ENCODE data around the gene USP6NL.
A peak's percentile ranks its signal among the peaks of the same experiment; 100 is the strongest.

USP6NL gene

DNA sequence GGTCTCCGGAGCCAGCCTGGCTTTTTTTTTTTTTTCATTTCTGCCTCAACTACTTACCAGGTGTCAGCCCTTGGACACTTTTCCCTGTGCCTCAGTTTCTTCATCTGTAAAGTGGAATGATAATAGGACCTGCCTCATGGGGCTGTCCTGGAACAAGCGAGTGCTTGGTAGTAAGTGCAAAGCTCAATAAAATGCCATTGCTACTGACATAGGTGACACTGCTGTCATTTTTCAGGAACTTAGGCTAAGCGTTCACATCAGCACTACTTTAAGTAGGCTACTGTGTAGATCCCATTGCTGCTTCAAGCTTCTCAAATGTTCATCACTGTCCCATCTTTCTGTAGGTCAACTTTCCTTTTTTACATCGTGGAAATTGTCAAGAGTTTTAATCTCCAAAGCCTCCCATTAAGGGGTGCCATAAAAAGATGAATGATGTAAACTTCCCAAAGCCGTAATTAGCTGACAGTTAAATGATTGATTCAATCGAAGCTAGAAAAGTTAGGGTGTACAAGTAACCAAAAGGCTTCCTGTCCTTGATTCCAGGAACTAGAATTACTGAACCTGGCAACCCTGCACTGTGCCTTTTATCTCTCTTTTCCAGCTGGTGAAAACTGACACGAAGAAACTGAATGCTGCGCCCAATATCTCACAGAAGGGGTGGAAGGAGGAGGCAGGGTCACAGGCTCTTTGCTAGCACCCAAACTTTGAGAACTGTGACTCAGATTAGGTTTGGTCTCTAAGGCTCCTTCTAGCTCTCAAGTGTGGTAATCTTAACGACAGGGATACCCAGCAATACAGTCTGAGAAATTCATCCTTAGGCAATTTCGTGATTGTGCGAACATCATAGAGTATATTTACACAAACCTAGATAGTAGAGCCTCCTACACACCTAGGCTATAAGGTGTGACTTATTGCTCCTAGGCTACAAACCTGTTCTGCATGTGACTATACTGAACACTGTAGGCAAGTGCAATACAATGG is 861 bp upstream of the USP6NL start:
- no peaks in the 10 kb centered on the region for H3K27me3 ChIP-seq (ENCODE audit: low read depth, low read length)
- peak overlapping the region; percentile 71 for H3K27ac ChIP-seq (ENCODE audit: low read length)
- peak overlapping the region; percentile 70 to 78 for H3K4me3 ChIP-seq (ENCODE audit: low read depth in 1 of 2, low read length in 2 of 2)
- H3K36me3 ChIP-seq (ENCODE audit: control insufficient read depth in 1 of 2, insufficient read depth in 2 of 2, low read length in 2 of 2): no peaks in the 10 kb centered on the region
- H3K4me1 ChIP-seq (ENCODE audit: control insufficient read depth in 1 of 2, insufficient read depth in 2 of 2, low read length in 2 of 2): peaks cover 3 to 6% of the 10 kb centered on the region in 2 donors
- H3K9me3 ChIP-seq (ENCODE audit: control insufficient read depth in 1 of 2, low read length in 2 of 2): peaks cover 1 to 2% of the 10 kb centered on the region in 2 donors

DNA sequence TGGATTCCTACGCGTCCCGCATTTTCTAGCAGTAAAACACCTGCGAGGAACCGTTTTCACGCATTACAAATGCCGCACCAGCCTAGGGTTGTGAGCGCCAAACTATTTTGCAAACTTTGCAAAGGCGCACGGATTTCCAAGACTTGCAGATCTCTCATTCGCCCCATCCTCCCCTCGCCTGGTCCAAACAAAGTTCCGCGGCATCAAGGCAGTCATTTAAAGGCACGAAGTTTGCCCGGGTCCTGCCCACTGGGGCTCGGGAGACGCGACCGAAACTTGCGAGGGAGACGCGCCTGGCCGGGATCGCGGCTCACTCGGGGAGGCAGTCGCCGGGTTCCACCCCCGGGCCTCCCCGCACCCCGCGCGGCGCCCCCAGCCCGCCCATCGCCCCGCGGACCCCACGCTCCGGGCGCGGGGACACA is 613 bp downstream of the USP6NL start:
- Histone ChIP-seq H3K27me3 (ENCODE audit: low read depth, low read length) (no peaks in the 10 kb centered on the region), H3K27ac (ENCODE audit: low read length) (peak overlapping the region; percentile 84), H3K9me3 (ENCODE audit: control insufficient read depth in 1 of 2, low read length in 2 of 2) (no peaks in the 10 kb centered on the region), H3K4me3 (ENCODE audit: low read depth in 1 of 2, low read length in 2 of 2) (peak overlapping the region; percentile 78 to 93), H3K36me3 (ENCODE audit: control insufficient read depth in 1 of 2, insufficient read depth in 2 of 2, low read length in 2 of 2) (no peaks in the 10 kb centered on the region), H3K4me1 (ENCODE audit: control insufficient read depth in 1 of 2, insufficient read depth in 2 of 2, low read length in 2 of 2) (peaks cover 3 to 6% of the 10 kb centered on the region in 2 donors)

DNA sequence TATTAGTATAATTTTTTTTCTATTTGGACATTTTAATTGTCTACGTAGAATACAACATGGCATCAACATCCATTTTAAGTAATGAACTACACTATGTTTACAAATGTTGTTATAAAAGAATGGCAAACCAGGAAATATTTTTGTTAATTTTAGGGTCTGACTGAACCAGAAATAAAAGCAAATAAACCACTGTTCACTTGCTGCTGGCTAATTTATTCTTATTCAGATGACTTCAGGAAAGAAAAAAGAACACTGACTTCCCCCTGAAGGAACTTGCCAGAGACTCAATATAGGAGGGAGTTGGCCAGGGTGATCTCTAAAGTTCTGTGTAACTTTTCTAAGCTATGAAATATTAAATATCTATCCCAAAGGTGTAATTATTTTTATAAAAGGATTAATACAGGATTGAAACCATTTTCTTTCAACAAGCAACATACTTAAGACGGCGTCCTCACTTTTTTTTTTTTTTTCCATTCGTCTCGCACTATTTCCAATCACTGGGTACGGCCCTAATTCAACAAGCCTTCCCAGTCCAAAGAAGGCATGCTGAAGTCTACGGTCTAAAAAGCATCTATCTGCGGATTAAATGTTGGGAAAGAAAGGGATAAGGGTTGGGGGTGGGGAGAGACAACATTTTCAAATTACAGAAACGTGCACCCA is 1.2 kb downstream of the USP6NL start:
- Histone ChIP-seq H3K4me1 (ENCODE audit: control insufficient read depth in 1 of 2, insufficient read depth in 2 of 2, low read length in 2 of 2) (peaks cover 3 to 6% of the 10 kb centered on the region in 2 donors), H3K27ac (ENCODE audit: low read length) (peak overlapping the region; percentile 84), H3K36me3 (ENCODE audit: control insufficient read depth in 1 of 2, insufficient read depth in 2 of 2, low read length in 2 of 2) (no peaks in the 10 kb centered on the region), H3K27me3 (ENCODE audit: low read depth, low read length) (no peaks in the 10 kb centered on the region), H3K9me3 (ENCODE audit: control insufficient read depth in 1 of 2, low read length in 2 of 2) (no peaks in the 10 kb centered on the region), H3K4me3 (ENCODE audit: low read depth in 1 of 2, low read length in 2 of 2) (peak overlapping the region; percentile 78 to 93)

DNA sequence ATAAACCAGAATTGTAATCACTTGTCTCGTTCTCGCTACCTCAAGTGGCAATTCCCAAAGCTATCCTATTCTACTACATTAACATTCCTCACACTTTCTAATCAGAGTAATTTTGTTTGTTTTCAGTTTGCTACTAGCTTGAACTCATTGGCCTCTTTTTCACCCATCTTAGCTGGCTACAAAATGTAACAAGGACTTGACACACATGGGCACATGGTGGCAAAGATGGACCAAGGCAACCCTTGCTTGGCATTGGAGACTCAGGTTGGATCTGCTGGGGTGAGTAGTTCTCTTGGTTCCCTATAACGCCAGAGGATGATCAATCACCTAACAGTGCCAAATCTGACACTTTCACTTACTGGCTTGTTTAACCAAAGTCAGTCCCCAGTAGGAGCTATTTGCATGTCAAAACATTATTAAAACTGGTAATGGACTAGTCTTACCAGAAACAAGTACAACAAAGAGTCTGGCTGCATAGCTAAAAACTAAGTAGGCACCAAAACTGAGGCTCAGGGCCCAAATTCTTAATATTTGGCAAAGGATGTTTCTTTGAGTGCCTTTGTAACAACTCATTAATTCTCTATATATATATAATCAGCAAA is 1.9 kb downstream of the USP6NL start:
- H3K4me3 ChIP-seq (ENCODE audit: low read depth in 1 of 2, low read length in 2 of 2): peak overlapping the region in 1 of 2 donors; percentile 5
- H3K9me3 ChIP-seq (ENCODE audit: control insufficient read depth in 1 of 2, low read length in 2 of 2): no peaks in the 10 kb centered on the region
- H3K4me1 ChIP-seq (ENCODE audit: control insufficient read depth in 1 of 2, insufficient read depth in 2 of 2, low read length in 2 of 2): peaks cover 3 to 6% of the 10 kb centered on the region in 2 donors
- H3K36me3 ChIP-seq (ENCODE audit: control insufficient read depth in 1 of 2, insufficient read depth in 2 of 2, low read length in 2 of 2): no peaks in the 10 kb centered on the region
- H3K27ac ChIP-seq (ENCODE audit: low read length): no peak overlapping the region
- H3K27me3 ChIP-seq (ENCODE audit: low read depth, low read length): no peaks in the 10 kb centered on the region

DNA sequence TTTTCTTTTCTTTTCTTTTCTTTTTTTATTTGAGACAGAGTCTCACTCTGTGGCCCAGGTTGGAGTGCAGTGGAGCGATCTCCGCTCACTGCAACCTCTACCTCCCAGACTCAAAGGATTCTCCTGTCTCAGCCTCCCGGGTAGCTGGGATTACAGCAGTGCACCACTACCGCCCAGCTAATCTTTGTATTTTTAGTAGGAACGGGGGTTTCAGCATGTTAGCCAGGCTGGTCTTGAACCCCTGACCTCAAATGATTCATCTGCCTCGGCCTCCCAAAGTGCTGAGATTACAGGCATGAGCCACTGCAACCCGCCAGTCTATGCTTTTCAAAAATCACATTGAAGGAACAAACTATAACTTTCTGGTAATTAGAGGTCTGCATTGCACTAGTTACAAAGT is 2.4 kb downstream of the USP6NL start:
- H3K27me3 ChIP-seq (ENCODE audit: low read depth, low read length): no peaks in the 10 kb centered on the region
- no peaks in the 10 kb centered on the region for H3K9me3 ChIP-seq (ENCODE audit: control insufficient read depth in 1 of 2, low read length in 2 of 2)
- no peaks in the 10 kb centered on the region for H3K36me3 ChIP-seq (ENCODE audit: control insufficient read depth in 1 of 2, insufficient read depth in 2 of 2, low read length in 2 of 2)
- H3K27ac ChIP-seq (ENCODE audit: low read length): no peak overlapping the region
- H3K4me1 ChIP-seq (ENCODE audit: control insufficient read depth in 1 of 2, insufficient read depth in 2 of 2, low read length in 2 of 2): peaks cover 3 to 6% of the 10 kb centered on the region in 2 donors
- H3K4me3 ChIP-seq (ENCODE audit: low read depth in 1 of 2, low read length in 2 of 2): no peak overlapping the region

DNA sequence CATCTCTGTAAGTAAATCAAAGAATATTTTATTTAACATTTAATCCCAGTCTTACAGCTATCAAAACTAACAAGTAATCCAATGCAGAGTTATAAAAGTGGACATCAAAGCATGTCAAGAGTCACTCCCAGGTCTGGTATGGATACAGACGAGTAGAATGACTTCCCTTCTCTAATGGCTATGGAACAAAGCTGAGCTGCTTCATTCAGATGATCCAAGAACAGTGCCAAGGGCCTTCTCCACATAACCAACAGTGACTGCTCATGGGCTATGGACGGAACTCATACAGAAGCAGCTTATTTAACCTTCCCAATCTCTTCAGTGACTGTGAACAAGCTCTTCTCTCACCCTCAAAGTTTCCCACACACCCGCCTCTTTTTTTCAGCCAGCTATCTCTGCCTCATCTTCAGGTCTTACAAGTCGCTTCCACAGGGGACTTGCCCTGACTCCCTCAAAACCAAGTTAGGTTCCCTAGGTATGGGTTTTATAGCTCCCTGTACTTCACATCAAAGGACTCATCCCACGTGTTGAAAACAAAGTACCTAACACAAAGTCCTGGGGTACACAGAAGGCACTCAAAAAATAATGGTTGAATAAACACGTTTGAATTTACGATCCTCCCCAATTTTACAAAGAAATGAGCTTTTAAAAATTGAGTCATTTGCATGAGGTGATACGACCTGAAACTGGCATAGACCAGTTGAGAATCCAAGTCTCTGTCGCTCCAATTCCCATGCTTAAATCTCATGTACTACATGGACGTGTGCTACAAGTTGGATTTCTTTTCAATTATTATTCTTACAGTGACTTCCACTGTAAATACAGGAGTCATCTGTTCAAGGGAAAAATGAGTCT is 3.1 kb downstream of the USP6NL start:
- Histone ChIP-seq H3K9me3 (ENCODE audit: control insufficient read depth in 1 of 2, low read length in 2 of 2) (no peaks in the 10 kb centered on the region), H3K4me3 (ENCODE audit: low read depth in 1 of 2, low read length in 2 of 2) (no peak overlapping the region), H3K4me1 (ENCODE audit: control insufficient read depth in 1 of 2, insufficient read depth in 2 of 2, low read length in 2 of 2) (peaks cover 3 to 6% of the 10 kb centered on the region in 2 donors), H3K27ac (ENCODE audit: low read length) (no peak overlapping the region), H3K27me3 (ENCODE audit: low read depth, low read length) (no peaks in the 10 kb centered on the region), H3K36me3 (ENCODE audit: control insufficient read depth in 1 of 2, insufficient read depth in 2 of 2, low read length in 2 of 2) (no peaks in the 10 kb centered on the region)

DNA sequence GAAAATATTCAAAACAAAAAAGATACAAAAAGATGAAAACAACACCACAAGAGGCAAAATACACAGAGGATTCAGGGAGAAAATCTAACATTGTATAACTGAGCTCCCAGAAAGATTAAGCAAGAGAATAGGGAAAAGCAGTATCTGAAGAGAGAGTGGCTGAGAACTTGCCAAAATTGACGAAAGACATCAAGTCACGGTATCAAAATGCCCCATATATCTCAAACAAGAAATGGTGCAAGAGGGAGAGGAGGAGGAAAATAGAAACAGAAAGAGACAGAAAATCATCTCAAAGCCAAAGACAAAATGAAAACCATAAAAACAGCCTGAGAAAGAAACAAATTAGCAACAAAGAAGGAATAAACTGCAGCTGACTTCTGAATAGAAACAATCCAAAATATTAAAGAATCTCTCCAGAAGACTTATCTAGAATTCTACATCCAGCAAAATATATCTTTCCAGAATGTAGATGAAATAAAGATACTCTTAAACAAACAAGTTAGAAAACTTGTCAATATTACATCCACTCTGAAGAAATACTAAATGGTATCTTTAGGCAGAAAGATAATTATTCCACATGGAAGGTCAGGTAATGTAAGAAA is 5.5 kb downstream of the USP6NL start:
- Histone ChIP-seq H3K4me3 (ENCODE audit: low read depth in 1 of 2, low read length in 2 of 2) (no peak overlapping the region), H3K36me3 (ENCODE audit: control insufficient read depth in 1 of 2, insufficient read depth in 2 of 2, low read length in 2 of 2) (no peaks in the 10 kb centered on the region), H3K27me3 (ENCODE audit: low read depth, low read length) (no peaks in the 10 kb centered on the region), H3K4me1 (ENCODE audit: control insufficient read depth in 1 of 2, insufficient read depth in 2 of 2, low read length in 2 of 2) (peaks cover 3 to 6% of the 10 kb centered on the region in 2 donors), H3K27ac (ENCODE audit: low read length) (no peak overlapping the region), H3K9me3 (ENCODE audit: control insufficient read depth in 1 of 2, low read length in 2 of 2) (no peaks in the 10 kb centered on the region)

DNA sequence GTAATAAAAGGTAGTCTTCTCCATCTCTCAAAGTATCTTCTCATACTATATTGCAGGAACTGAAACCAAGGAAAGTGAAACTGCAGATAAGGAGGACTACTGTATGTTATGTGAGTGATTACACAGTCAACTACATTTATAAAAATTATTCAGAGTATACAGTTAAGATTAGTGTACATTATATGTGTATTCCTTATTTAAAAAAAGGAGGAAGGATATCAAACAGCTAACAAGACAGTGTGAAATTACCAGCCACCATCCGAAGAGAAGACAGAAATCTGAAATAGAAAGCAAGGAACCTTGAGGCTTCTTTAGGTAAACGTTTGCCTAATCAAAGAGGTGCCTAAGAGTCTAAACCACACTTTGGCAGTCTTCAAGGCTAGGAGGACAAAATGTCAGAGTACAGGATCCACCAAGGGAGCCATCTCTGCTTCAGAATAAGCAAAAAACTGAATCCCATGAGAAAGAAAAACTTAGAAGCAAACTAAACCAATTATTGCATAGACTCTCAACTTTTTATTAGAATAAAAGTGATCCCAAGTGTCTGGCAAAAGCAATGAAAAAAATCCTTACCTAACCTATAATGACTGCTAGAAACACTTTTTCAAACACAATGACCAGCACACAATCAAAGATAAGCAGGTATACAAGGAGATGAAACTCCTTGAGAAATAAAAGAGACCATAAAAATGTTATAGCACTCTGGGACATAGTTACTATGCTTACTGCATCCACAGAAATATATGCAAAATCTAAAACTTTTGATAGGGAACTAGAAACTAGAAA is 6.4 kb downstream of the USP6NL start:
- H3K36me3 ChIP-seq (ENCODE audit: control insufficient read depth in 1 of 2, insufficient read depth in 2 of 2, low read length in 2 of 2): no peaks in the 10 kb centered on the region
- H3K4me3 ChIP-seq (ENCODE audit: low read depth in 1 of 2, low read length in 2 of 2): peak overlapping the region in 1 of 2 donors; percentile 19
- H3K9me3 ChIP-seq (ENCODE audit: control insufficient read depth in 1 of 2, low read length in 2 of 2): no peaks in the 10 kb centered on the region
- H3K27me3 ChIP-seq (ENCODE audit: low read depth, low read length): no peaks in the 10 kb centered on the region
- peaks cover 3 to 6% of the 10 kb centered on the region in 2 donors for H3K4me1 ChIP-seq (ENCODE audit: control insufficient read depth in 1 of 2, insufficient read depth in 2 of 2, low read length in 2 of 2)
- no peak overlapping the region for H3K27ac ChIP-seq (ENCODE audit: low read length)

DNA sequence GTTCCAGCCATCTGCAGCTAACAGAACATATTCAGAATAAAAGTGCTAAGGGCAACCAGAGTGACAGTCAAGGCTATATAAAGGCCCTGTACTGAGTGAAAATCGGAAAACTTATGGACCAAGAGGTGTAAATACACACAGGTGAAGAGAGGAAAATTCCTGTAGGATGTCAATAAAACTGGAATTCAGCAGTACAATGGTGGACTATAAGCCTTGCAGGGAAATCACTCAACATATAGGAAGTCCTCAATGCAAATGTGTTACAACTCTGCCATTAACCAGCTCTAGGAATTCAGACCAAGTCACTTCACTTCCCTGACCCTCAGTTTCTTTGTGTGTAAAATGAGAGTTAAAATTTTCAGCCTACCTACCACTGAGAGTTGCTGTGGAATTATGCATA is 7.7 kb downstream of the USP6NL start:
- H3K4me3 ChIP-seq (ENCODE audit: low read depth in 1 of 2, low read length in 2 of 2): no peak overlapping the region
- H3K9me3 ChIP-seq (ENCODE audit: control insufficient read depth in 1 of 2, low read length in 2 of 2): no peaks in the 10 kb centered on the region
- no peaks in the 10 kb centered on the region for H3K27me3 ChIP-seq (ENCODE audit: low read depth, low read length)
- H3K27ac ChIP-seq (ENCODE audit: low read length): no peak overlapping the region
- peaks cover 0 to 3% of the 10 kb centered on the region in 2 donors for H3K4me1 ChIP-seq (ENCODE audit: control insufficient read depth in 1 of 2, insufficient read depth in 2 of 2, low read length in 2 of 2)
- H3K36me3 ChIP-seq (ENCODE audit: control insufficient read depth in 1 of 2, insufficient read depth in 2 of 2, low read length in 2 of 2): no peaks in the 10 kb centered on the region
